Upper lobe of right lung (tissue), 1 donor: ENCODE measurements around the gene NUAK1. TPM values are rescaled to one million over a fixed set of nuclear protein-coding genes. Genes with fewer than 3 reads are reported as not detected.
A peak's percentile ranks its signal among the peaks of the same experiment; 100 is the strongest.

ENCODE experiments used
- ATAC-seq: fragments of 200-7000 bp; cut with Tn5 transposase; one replicate; pipeline ENCODE4 v1.9.1; 2020; ENCODE audit warnings: mild to moderate bottlenecking, moderate library complexity
- DNase-seq: peaks from one replicate; pipeline ENCODE4 v3.0.0-alpha.2; 2020
- H3K27ac ChIP-seq: fragments of 200-600 bp; one replicate; pipeline ENCODE4 v1.8.0; 2022
- H3K27me3 ChIP-seq: fragments of 200-600 bp; one replicate; pipeline ENCODE4 v1.8.0; 2022; ENCODE audit warnings: mild to moderate bottlenecking
- H3K36me3 ChIP-seq: fragments of 200-600 bp; one replicate; pipeline ENCODE4 v1.8.0; 2022
- H3K4me1 ChIP-seq: fragments of 200-600 bp; one replicate; pipeline ENCODE4 v1.8.0; 2022
- H3K4me3 ChIP-seq: fragments of 200-600 bp; one replicate; pipeline ENCODE4 v1.8.0; 2022; ENCODE audit warnings: mild to moderate bottlenecking
- H3K9me3 ChIP-seq: fragments of 200-600 bp; one replicate; pipeline ENCODE4 v1.8.0; 2022
- CTCF ChIP-seq: fragments of 200-600 bp; IDR thresholded peaks from one replicate; pipeline ENCODE4 v1.8.0; 2022; ENCODE audit warnings: antibody characterized with exemption
- intact Hi-C: fragments of 100-400 bp; cut with DNase I; formaldehyde crosslinking; loops from one replicate; pipeline ENCODE4 v1.11.0; 2022
- total RNA-seq: library from RNA; stranded (reverse); fragmentation: NEBNext Ultra II Directional; extraction: Animal tissue kit (Norgen Biotek cat#: 25700); gene quantifications from one replicate; pipeline ENCODE4 v1.2.1, GENCODE V29; 2021
- donor health status: DM: no; HTN: yes; CAD: no; lungs with severe emphysema.

NUAK1 gene
- total RNA-seq, 1 donor from 2014 or later: 40.8 TPM

DNA sequence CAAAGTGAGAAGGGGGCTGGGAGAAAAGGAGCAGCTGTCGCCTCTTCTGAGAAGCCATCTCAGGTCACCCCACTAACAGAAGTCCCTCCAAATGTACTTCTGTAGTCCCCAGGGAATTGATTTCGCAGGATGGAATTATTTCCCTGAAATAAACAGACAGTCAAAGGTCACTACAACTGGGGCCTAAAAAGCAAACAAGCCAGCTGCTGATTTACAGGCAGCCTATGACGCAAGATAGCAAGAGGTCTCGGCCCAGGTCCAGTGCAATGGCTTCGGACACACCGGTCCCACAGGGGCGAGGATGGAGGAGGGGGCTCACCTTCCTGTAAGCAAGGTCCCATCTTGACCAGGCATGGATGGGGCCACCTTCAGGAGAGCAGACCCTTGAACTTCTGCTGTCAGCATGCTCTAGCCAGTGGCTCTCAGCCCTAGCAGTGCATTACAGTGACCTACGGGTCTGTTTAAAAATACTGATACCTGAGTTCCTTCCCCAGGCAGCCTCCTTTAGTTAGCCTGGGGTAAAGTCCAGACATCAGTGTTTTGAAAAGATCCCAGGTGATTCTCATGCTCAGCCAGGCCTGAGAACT lies 18.1 kb downstream of the NUAK1 start:
- intact Hi-C loops: no loop called here
- H3K9me3 ChIP-seq: no peaks in the 10 kb centered on the region
- H3K27me3 ChIP-seq: no peaks in the 10 kb centered on the region
- H3K27ac ChIP-seq: peak overlapping the region; percentile 72
- ATAC-seq (peak; percentile 27), DNase-seq (no peak)
- no peaks in the 10 kb centered on the region for H3K36me3 ChIP-seq
- no peak overlapping the region for H3K4me3 ChIP-seq
- no peak for TF ChIP-seq CTCF
- H3K4me1 ChIP-seq: peaks cover 26% of the 10 kb centered on the region

DNA sequence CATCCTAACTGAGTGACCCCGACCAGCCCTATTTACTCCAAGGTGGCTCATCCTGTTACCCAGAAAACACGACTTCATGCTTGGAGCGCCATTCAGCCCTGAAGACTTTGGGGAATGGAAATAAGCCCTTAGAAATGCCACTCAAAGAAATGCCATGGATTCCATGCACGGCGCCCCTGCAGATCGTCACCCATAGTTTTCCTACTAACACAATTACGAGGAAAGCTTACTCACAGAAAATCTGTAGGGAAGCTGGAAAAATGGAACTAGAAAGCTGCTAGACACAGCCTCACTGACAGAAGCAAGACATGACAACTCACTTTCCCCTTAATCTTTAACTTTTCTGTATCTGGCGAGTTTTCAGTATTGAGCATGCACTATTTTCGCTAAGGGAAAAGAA lies 19.5 kb downstream of the NUAK1 start:
- H3K27ac ChIP-seq: peak overlapping the region; percentile 37
- no peak for TF ChIP-seq CTCF
- ATAC-seq: no peak

GRCh38 chr12:106118381-106119130 lies 20.2 kb downstream of the NUAK1 start:
- Histone ChIP-seq H3K9me3 (no peaks in the 10 kb centered on the region), H3K36me3 (no peaks in the 10 kb centered on the region), H3K27ac (peak overlapping the region; percentile 37), H3K4me3 (no peak overlapping the region), H3K4me1 (peaks cover 35% of the 10 kb centered on the region), H3K27me3 (no peaks in the 10 kb centered on the region)
- DNase-seq: no peak
- no peak for ATAC-seq
- no peak for TF ChIP-seq CTCF
- intact Hi-C loops: no loop called here

More for the DNA sequence above, 19.5 kb downstream of the NUAK1 start:
- Histone ChIP-seq H3K4me3 (no peak overlapping the region), H3K4me1 (peaks cover 30% of the 10 kb centered on the region), H3K36me3 (no peaks in the 10 kb centered on the region), H3K9me3 (no peaks in the 10 kb centered on the region), H3K27me3 (no peaks in the 10 kb centered on the region)
- no peak for DNase-seq
- intact Hi-C loops: no loop called here

DNA sequence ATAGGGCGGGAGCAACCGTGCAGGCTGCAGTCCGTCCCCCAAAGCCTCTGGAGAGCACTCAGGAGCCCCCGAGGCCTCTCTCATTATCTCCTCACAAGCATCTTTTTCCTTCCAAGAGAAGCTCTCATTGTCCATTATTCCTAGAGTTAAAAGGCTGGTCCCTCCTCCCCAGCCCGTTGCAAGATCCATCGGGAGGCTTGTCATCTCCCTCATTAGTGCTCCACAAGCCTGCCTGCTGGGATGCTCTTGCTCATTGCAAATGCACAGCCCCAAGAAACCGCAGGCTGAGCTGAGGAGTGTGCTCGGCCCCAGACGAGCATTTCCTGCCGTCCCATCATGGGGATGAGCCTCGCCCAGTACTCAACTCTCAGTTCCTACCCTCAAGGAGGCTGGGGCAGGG lies 23.3 kb downstream of the NUAK1 start:
- no peak for TF ChIP-seq CTCF
- intact Hi-C loops: no loop called here
- Histone ChIP-seq H3K9me3 (no peaks in the 10 kb centered on the region), H3K27ac (no peak overlapping the region), H3K36me3 (no peaks in the 10 kb centered on the region), H3K4me3 (no peak overlapping the region), H3K27me3 (no peaks in the 10 kb centered on the region), H3K4me1 (peaks cover 50% of the 10 kb centered on the region)
- DNase-seq (no peak), ATAC-seq (no peak)

DNA sequence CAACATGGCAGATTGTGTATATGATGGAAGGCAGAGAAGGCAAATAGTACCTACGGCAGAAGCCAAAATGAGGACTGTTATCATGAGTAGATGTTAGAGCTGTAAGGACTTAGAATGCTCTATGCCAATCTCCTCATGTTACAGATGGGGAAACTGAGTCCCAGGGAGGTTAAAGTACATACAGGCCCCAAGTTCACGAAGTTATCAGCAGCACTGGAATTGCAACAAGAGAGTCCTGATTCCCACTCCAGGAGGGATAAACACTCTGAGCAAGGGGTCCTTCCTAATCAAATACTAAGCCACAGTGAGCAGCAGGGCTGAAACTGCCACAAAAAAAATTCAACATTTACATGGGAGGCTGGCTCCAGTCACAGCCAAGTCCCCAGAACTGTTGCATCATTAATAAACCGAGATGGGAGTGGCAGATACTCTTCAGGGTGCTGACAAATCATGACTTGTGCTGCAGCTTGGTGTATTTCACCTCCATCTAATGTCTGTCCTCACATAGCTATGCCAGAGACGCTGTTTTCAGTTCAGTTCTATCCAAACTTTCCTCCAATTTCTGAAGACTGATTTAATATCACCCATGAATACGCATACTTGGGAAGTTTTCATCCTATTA lies 24.2 kb downstream of the NUAK1 start:
- H3K9me3 ChIP-seq: no peaks in the 10 kb centered on the region
- no peak for ATAC-seq
- no peak overlapping the region for H3K4me3 ChIP-seq
- H3K27me3 ChIP-seq: no peaks in the 10 kb centered on the region
- TF ChIP-seq CTCF: no peak
- no peak for DNase-seq
- H3K36me3 ChIP-seq: no peaks in the 10 kb centered on the region
- H3K4me1 ChIP-seq: peaks cover 52% of the 10 kb centered on the region
- no peak overlapping the region for H3K27ac ChIP-seq
- intact Hi-C loops: no loop called here
